ENCODE data around the gene GABRR2.
"Not testable (repeated sequence)": the region's sequence is repeated elsewhere in the genome, so short reads cannot be mapped to it uniquely, and the experiment has no call there.

The GABRR2 gene

DNA sequence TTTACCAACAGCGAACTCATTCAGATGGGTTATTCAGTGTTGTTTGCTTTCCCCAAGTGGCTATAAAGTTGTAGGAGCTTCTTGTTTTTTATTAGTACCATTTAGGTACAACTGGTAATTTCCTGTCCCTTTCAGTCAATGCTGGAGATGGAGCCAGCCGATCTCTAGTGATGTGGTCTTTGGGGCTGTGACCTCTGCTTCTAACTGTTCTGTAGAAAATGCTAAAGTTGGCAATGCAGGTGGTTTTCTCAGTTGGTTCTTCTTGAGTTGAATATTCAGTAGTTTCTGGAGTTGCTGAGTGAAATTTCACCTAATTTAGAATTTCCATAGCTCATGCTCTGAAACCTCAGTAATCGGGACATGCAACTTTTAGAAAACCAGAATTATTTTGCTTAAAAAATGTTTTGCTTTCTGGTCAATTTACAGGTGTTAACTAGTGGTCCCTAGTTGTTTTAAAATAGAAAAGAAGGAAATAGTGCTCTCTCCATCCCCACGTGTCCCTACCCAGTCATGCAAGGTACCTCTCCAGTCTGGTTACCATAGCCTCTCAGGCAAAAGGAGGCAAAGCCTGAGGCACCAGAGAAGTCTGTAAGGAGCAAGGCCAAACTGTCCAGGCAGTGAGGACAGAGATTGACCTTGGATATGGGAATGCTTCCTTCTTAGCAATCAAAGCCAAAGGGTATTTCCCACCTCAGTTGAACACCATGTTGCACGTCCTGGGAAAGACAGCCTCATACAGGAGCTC is 70.7 kb downstream of the GABRR2 start:
- TF ChIP-seq TARDBP (IDR thresholded peaks at IDR 0.05) = no peak
- no peak for TF ChIP-seq SP1 (IDR thresholded peaks at IDR 0.05)
- TF ChIP-seq LEF1 (IDR thresholded peaks at IDR 0.05; ENCODE audit: borderline replicate concordance) = no peak
- no peak for TF ChIP-seq ELF4 (IDR thresholded peaks at IDR 0.05)
- TF ChIP-seq CTBP1 (IDR thresholded peaks at IDR 0.05; ENCODE audit: borderline replicate concordance) = no peak
- no peak for TF ChIP-seq SUZ12 (IDR thresholded peaks at IDR 0.05)
- POLR2A ChIA-PET = interaction anchor here (0.6 kb wide), 1 partner anchor 254 kb away, joined by 3 read pairs; no protein-coding TSS in a partner anchor
- DNase-seq (ENCODE audit: extremely low spot score) = no peak
- CTCF ChIA-PET = interaction anchor here (1.1 to 1.6 kb wide), 2 partner anchors 122 to 262 kb away, joined by 3 to 7 read pairs; no protein-coding TSS in a partner anchor

GRCh38 chr6:89243331-89243629 is 71.8 kb downstream of the GABRR2 start:
- TF ChIP-seq NFRKB (IDR thresholded peaks at IDR 0.05) = no peak

DNA sequence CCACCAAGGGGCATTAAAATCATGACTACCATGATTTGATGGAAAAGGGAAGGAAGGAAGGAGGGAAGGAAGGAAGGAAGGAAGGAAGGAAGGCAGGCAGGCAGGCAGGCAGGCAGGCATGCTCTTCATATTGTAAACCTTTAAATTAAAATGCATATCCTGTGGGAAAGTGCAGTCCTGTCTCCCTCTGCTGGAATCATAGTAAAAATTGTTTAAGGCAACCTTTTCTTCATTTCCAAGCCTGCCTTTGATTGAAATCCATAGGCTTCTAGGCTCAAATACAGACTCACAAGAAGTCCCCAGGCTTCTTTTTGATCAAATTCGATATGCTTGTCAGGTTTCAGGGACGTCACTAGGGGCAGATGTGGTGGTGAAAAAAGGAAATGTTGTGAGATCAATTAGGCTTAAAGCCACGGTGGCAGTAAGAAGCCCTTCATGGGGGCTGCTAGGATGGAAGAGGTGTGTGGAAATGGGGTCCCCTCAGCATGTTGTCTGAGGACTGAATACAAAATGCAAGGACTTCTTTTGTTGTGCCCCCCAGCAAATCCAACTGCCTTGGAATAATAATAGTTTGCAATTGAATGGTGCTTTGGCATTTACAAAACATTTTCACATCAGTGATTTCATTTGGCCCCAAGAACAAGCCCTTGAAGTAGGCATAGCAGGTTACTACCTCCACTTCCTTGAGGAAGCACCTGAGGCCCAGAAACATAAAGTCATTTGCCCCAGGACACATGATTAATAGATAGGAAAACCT is 72.3 kb downstream of the GABRR2 start:
- no peak for TF ChIP-seq FOXA1 (IDR thresholded peaks at IDR 0.05)
- TF ChIP-seq SP1 (IDR thresholded peaks at IDR 0.05) = no peak
- TF ChIP-seq LEF1 (IDR thresholded peaks at IDR 0.05; ENCODE audit: borderline replicate concordance) = no peak
- TF ChIP-seq ZNF384 (IDR thresholded peaks at IDR 0.05) = no peak
- no peak for TF ChIP-seq L3MBTL2 (conservative IDR thresholded peaks at IDR 0.05)
- no peak for TF ChIP-seq CTBP1 (IDR thresholded peaks at IDR 0.05; ENCODE audit: borderline replicate concordance)
- no peak for TF ChIP-seq BHLHE40 (IDR thresholded peaks at IDR 0.05; ENCODE audit: borderline replicate concordance)
- no peak for TF ChIP-seq HDGF (IDR thresholded peaks at IDR 0.05; ENCODE audit: borderline replicate concordance)
- no peak for TF ChIP-seq SUZ12 (IDR thresholded peaks at IDR 0.05)
- no peak for TF ChIP-seq ELF4 (IDR thresholded peaks at IDR 0.05)
- peak; percentile 57 for DNase-seq (ENCODE audit: extremely low spot score)
- POLR2A ChIA-PET = no interaction called here
- CTCF ChIA-PET = interaction anchor here (0.6 to 1.6 kb wide), 10 partner anchors 8 to 370 kb away, joined by 3 to 8 read pairs (median 4); no protein-coding TSS in a partner anchor

More at GRCh38 chr6:89243331-89243629, 71.8 kb downstream of the GABRR2 start:
- ChIA-PET CTCF (interaction anchor here (0.6 to 1.6 kb wide), 6 partner anchors 8 to 260 kb away, joined by 3 to 7 read pairs (median 4); no protein-coding TSS in a partner anchor), POLR2A (no interaction called here)
- no peak for DNase-seq (ENCODE audit: extremely low spot score)

DNA sequence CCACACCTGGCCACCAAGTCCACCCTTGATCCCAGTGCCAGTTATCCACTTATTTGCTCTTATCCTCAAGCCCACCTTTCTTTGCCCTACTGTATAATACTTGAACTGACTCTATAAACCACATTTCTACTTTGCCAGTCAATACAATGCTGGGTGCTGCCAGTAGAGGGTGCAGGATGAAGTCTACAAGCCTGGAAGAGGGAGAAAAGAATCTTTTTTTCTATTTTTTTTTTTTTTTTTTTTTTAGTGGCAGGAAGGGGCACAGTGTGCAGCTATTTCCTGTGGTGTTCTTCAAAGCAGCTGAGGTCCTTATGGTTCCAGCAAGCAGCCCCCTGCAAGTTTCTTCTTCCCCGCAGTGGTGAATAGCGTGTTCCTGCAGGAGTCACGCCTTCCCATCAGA is 75.8 kb downstream of the GABRR2 start:
- DNase-seq (ENCODE audit: extremely low spot score) = peak; percentile 26
- TF ChIP-seq FOXK2 (IDR thresholded peaks at IDR 0.05) (no peak), CTBP1 (IDR thresholded peaks at IDR 0.05; ENCODE audit: borderline replicate concordance) (no peak), ZNF384 (IDR thresholded peaks at IDR 0.05) (peak; percentile 74; the same call in 1 of the 2 replicates), ARNT (IDR thresholded peaks at IDR 0.05) (no peak), ELF4 (IDR thresholded peaks at IDR 0.05) (no peak)
- ChIA-PET CTCF (interaction anchor here (0.6 kb wide), 1 partner anchor 18 kb away, joined by 3 read pairs; no protein-coding TSS in a partner anchor), POLR2A (no interaction called here)

GRCh38 chr6:89237158-89237557 is 77.9 kb downstream of the GABRR2 start:
- POLR2A ChIA-PET = no interaction called here
- DNase-seq (ENCODE audit: extremely low spot score) = no peak
- TF ChIP-seq SUZ12 (IDR thresholded peaks at IDR 0.05) (no peak), CTBP1 (IDR thresholded peaks at IDR 0.05; ENCODE audit: borderline replicate concordance) (no peak), ARNT (IDR thresholded peaks at IDR 0.05) (no peak), LEF1 (IDR thresholded peaks at IDR 0.05; ENCODE audit: borderline replicate concordance) (no peak), TARDBP (IDR thresholded peaks at IDR 0.05) (no peak), SP1 (IDR thresholded peaks at IDR 0.05) (no peak)
- CTCF ChIA-PET = interaction anchor here (0.6 kb wide), 1 partner anchor 99 kb away, joined by 3 read pairs; no protein-coding TSS in a partner anchor

GRCh38 chr6:89233605-89234004 is 81.5 kb downstream of the GABRR2 start:
- CTCF ChIA-PET; POLR2A ChIA-PET; DNase-seq (ENCODE audit: extremely low spot score): not testable (repeated sequence)

- CTCF ChIA-PET = interaction anchor here (1.5 kb wide), 1 partner anchor 19 kb away, joined by 8 read pairs; no protein-coding TSS in a partner anchor
- POLR2A ChIA-PET = no interaction called here
These were observed 92.4 kb downstream of the GABRR2 start for GRCh38 chr6:89222712-89223039.

DNA sequence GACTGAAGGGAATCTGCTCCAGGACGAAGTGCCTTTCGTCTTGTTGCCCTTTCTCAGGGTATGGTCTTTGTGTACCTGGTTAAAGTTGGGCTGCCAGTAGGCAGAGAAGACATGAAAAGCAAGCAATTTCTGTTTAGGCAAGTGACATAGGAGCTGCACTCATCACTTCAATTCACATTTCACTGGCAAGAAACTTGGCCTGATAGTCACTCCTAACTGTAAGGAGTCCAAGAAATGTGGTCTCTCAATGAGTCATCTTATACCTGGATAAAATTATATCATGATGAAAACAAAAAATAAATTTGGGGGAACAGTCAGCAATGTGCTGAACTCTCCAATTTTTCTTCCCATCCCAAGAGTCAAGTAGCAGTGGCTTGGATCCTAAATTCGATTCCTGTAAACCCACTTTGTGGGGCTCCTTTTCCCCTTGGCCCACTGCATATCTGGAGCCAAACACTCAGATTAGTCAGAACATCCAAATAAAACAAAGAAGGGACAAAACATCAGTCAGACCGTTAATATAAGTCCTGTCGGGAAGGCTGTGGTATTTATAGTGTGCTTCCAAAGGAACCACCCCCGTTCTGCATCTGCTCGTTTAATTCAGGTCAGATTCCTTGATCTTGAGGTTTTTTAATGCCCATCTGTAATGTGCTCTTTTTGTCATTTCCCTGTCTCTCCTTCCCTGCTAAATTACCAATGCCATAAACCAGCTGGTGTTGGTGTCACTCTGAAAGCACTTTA is 93.0 kb downstream of the GABRR2 start:
- CTCF ChIA-PET = interaction anchor here (0.5 to 1.5 kb wide), 2 partner anchors 17 to 20 kb away, joined by 3 to 8 read pairs; no protein-coding TSS in a partner anchor
- DNase-seq (ENCODE audit: extremely low spot score) = no peak
- TF ChIP-seq SUZ12 (IDR thresholded peaks at IDR 0.05) (no peak), ZNF384 (IDR thresholded peaks at IDR 0.05) (no peak), CTBP1 (IDR thresholded peaks at IDR 0.05; ENCODE audit: borderline replicate concordance) (no peak)
- POLR2A ChIA-PET = no interaction called here

More at GRCh38 chr6:89222712-89223039, 92.4 kb downstream of the GABRR2 start:
- no peak for DNase-seq (ENCODE audit: extremely low spot score)
- TF ChIP-seq, protein P1, sequence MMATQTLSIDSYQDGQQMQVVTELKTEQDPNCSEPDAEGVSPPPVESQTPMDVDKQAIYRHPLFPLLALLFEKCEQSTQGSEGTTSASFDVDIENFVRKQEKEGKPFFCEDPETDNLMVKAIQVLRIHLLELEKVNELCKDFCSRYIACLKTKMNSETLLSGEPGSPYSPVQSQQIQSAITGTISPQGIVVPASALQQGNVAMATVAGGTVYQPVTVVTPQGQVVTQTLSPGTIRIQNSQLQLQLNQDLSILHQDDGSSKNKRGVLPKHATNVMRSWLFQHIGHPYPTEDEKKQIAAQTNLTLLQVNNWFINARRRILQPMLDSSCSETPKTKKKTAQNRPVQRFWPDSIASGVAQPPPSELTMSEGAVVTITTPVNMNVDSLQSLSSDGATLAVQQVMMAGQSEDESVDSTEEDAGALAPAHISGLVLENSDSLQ (IDR thresholded peaks at IDR 0.05) = peak; percentile 81; the same call in 1 of the 2 replicates
- no peak for TF ChIP-seq BHLHE40 (IDR thresholded peaks at IDR 0.05; ENCODE audit: borderline replicate concordance)

All from HEK293T (cell line).